ENCODE results near the gene CNOT3. TPM values are rescaled to one million over a fixed set of nuclear protein-coding genes. Genes with fewer than 3 reads are reported as not detected.

Gene CNOT3
- total RNA-seq, 2 donors from 2014 or later, result 38.4 to 57.3 TPM

DNA sequence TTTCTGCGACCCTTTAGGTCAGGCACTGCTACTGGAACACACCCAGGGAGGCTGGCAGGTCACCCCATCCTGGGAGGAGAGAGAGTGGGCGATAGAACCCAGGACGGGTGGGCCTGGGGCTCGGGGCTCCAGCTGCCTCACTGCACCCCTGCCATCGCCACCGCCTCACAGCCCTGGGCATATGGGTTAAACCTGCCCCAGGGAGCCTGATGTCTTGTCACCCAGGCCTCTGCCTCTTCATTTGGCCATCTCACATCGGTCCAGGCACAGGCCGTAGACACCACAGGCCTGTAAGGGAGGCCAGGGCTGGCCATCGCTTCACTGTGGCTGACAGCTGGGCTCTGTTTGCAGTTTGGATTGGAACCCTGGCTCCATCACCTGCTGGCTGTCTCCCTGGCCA lies 11.8 kb upstream of the CNOT3 start:
- intact Hi-C loops (cut with DNase I), result no loop called here
- H3K9me3 ChIP-seq, result no peaks in the 10 kb centered on the region
- no peak overlapping the region for H3K4me3 ChIP-seq
- TF ChIP-seq, protein P1, sequence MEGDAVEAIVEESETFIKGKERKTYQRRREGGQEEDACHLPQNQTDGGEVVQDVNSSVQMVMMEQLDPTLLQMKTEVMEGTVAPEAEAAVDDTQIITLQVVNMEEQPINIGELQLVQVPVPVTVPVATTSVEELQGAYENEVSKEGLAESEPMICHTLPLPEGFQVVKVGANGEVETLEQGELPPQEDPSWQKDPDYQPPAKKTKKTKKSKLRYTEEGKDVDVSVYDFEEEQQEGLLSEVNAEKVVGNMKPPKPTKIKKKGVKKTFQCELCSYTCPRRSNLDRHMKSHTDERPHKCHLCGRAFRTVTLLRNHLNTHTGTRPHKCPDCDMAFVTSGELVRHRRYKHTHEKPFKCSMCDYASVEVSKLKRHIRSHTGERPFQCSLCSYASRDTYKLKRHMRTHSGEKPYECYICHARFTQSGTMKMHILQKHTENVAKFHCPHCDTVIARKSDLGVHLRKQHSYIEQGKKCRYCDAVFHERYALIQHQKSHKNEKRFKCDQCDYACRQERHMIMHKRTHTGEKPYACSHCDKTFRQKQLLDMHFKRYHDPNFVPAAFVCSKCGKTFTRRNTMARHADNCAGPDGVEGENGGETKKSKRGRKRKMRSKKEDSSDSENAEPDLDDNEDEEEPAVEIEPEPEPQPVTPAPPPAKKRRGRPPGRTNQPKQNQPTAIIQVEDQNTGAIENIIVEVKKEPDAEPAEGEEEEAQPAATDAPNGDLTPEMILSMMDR (IDR thresholded peaks at IDR 0.05), result no peak
- H3K9ac ChIP-seq (ENCODE audit: low read depth in 2 of 2, low read length in 2 of 2), result no peak overlapping the region
- no peaks in the 10 kb centered on the region for H3K4me1 ChIP-seq
- no peak overlapping the region for H3K27ac ChIP-seq
- DNase-seq, result no peak
- peaks cover 5% of the 10 kb centered on the region for H3K36me3 ChIP-seq
- H3K27me3 ChIP-seq, result no peaks in the 10 kb centered on the region

DNA sequence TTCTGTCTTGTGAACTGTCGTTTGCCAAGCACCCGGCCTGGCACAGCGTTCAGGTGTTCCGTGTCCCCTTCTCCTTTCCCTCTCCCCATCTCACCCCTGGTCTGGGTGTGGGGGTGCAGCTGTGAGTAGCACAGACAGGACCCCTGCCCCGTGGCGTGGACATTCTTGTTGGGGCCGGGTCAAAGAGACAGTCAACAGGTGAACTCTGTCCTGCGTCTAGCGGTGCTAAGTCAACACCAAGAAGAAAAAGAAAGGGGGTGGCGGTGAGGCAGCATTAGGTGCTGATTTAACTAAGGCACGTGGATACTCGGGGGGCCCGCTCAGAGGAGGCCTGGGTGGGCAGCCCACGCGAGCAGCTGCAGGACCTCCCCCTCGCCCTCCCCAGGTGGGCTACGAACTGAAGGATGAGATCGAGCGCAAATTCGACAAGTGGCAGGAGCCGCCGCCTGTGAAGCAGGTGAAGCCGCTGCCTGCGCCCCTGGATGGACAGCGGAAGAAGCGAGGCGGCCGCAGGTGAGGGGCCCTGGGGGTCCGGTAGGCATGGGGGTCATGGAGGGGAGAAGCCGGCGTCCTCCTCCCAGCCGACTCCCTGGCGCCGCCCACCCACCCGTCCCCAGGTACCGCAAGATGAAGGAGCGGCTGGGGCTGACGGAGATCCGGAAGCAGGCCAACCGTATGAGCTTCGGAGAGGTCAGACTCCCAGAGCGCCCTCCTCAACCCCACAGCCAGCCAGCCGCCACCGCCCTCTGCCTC lies 9.7 kb upstream of the CNOT3 start:
- TF ChIP-seq, protein P1 (IDR thresholded peaks at IDR 0.05), result no peak
- no peaks in the 10 kb centered on the region for H3K4me1 ChIP-seq
- H3K27me3 ChIP-seq, result no peaks in the 10 kb centered on the region
- H3K27ac ChIP-seq, result no peak overlapping the region
- H3K4me3 ChIP-seq, result no peak overlapping the region
- no peaks in the 10 kb centered on the region for H3K9me3 ChIP-seq
- intact Hi-C loops (cut with DNase I), result no loop called here
- no peak overlapping the region for H3K9ac ChIP-seq (ENCODE audit: low read depth in 2 of 2, low read length in 2 of 2)
- no peaks in the 10 kb centered on the region for H3K36me3 ChIP-seq
- no peak for DNase-seq

DNA sequence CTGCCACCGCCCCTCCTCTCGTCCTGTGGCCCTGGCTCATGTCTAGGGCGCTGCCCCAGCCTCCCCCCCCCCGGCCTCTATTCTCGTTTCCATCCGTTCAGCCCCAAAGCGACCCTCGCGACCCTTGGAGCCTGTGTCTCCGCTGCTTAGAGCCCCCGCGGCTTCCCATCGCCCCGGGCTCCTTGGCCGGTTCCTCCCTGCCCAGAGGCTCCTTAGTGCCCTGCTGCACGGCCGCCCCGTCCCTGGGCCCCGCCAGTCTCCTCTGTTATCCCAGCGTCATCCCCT lies 9.2 kb upstream of the CNOT3 start:
- DNase-seq, result no peak
- H3K9me3 ChIP-seq, result no peaks in the 10 kb centered on the region
- intact Hi-C loops (cut with DNase I), result no loop called here
- H3K27me3 ChIP-seq, result no peaks in the 10 kb centered on the region
- H3K9ac ChIP-seq (ENCODE audit: low read depth in 2 of 2, low read length in 2 of 2), result no peak overlapping the region
- TF ChIP-seq, protein P1 (IDR thresholded peaks at IDR 0.05), result no peak
- H3K4me1 ChIP-seq, result no peaks in the 10 kb centered on the region
- H3K4me3 ChIP-seq, result no peak overlapping the region
- H3K27ac ChIP-seq, result no peak overlapping the region
- H3K36me3 ChIP-seq, result no peaks in the 10 kb centered on the region

DNA sequence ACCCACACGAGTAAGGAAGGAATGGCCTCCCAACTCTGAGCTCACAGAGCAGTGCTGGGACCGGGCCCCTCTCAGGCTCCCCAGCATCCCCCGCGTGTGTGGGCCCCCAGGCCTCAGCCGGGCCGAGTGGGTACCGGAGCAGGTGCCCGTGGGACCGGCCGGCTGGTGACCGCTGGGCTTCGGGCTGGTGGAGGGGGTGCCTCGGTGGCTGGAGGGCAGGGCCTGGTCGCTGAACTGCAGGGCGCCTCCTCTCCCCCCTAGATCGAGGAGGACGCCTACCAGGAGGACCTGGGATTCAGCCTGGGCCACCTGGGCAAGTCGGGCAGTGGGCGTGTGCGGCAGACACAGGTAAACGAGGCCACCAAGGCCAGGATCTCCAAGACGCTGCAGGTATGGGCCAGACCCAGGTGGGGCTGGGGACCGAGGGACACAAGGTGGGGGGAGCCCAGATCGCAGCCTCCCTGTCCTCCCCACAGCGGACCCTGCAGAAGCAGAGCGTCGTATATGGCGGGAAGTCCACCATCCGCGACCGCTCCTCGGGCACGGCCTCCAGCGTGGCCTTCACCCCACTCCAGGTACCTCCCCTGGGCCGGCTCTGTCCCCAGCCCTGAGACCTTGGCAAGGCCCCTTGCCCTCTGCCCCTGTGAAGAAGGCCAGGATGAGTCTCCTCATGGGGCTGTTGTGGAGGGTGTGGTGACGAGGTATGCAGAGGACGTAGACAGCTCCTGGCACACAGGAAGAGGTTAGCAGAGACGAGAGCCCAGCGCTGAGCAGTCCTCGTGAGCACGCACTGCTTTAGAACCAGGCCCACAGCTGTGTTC lies 8.6 kb upstream of the CNOT3 start:
- Histone ChIP-seq H3K36me3 (no peaks in the 10 kb centered on the region), H3K27ac (no peak overlapping the region), H3K9ac (ENCODE audit: low read depth in 2 of 2, low read length in 2 of 2) (no peak overlapping the region), H3K27me3 (no peaks in the 10 kb centered on the region), H3K4me3 (no peak overlapping the region), H3K9me3 (no peaks in the 10 kb centered on the region), H3K4me1 (no peaks in the 10 kb centered on the region)
- no peak for DNase-seq
- intact Hi-C loops (cut with DNase I), result no loop called here
- TF ChIP-seq, protein P1 (IDR thresholded peaks at IDR 0.05), result no peak

DNA sequence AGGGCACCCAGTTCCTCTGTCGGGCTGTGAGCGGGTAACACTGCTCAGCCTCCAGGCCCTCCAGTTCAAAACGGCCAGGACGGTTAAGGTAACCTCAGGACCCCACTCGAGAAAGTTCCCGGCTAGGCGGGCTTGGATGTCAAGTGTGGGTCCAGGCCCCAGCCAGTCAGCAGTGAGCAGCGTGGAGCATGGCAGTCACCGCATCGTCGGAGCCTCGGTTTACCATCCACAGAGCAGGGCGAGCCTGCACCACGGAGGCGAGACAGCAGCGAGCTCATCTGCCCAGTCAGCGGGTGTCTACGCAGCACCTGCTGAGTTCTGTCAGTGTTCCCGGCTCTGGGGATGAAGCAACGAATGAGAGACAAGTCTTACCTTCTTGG lies 8.0 kb upstream of the CNOT3 start:
- no peak for DNase-seq
- Histone ChIP-seq H3K27ac (no peak overlapping the region), H3K4me1 (no peaks in the 10 kb centered on the region), H3K9me3 (no peaks in the 10 kb centered on the region), H3K4me3 (no peak overlapping the region), H3K27me3 (no peaks in the 10 kb centered on the region), H3K36me3 (no peaks in the 10 kb centered on the region), H3K9ac (ENCODE audit: low read depth in 2 of 2, low read length in 2 of 2) (no peak overlapping the region)
- TF ChIP-seq, protein P1 (IDR thresholded peaks at IDR 0.05), result no peak
- intact Hi-C loops (cut with DNase I), result no loop called here

Measured in colonic mucosa (tissue), 4 donors.